Liver (tissue), 9 donors: ENCODE results near the gene TJP1. TPM values are rescaled to one million over a fixed set of nuclear protein-coding genes. Genes with fewer than 3 reads are reported as not detected.

Source experiments
- DNase-seq: peaks from one replicate; pipeline ENCODE4 v3.0.0-alpha.2; 2017; ENCODE audit warnings: low spot score
- H3K27ac ChIP-seq, 2 donors: one replicate each; pipeline ENCODE4 v1.7.0; 2013; ENCODE audit warnings: inconsistent platforms in 2 of 2, low read length in 2 of 2, control low read depth in 1 of 2, low read depth in 1 of 2, mild to moderate bottlenecking in 1 of 2
- H3K27me3 ChIP-seq, 4 donors: one replicate each; pipeline versions ENCODE4 v1.6.1 to v1.7.0; 2013; ENCODE audit warnings: low read length in 3 of 4, inconsistent platforms in 1 of 4, mild to moderate bottlenecking in 1 of 4, moderate library complexity in 1 of 4; ENCODE audit not compliant: control insufficient read depth in 4 of 4, insufficient read depth in 4 of 4
- H3K36me3 ChIP-seq, 4 donors: one replicate each; pipeline versions ENCODE4 v1.6.1 to v1.7.0; 2013; ENCODE audit warnings: low read length in 3 of 4, mild to moderate bottlenecking in 3 of 4, low read depth in 1 of 4, moderate library complexity in 1 of 4; ENCODE audit not compliant: control insufficient read depth in 4 of 4, insufficient read depth in 3 of 4
- H3K4me1 ChIP-seq, 4 donors: one replicate each; pipeline versions ENCODE4 v1.6.1 to v1.7.0; 2013; ENCODE audit warnings: low read length in 3 of 4, mild to moderate bottlenecking in 3 of 4, moderate library complexity in 1 of 4; ENCODE audit not compliant: control insufficient read depth in 4 of 4, insufficient read depth in 4 of 4
- H3K4me3 ChIP-seq, 3 donors: one replicate each; pipeline versions ENCODE4 v1.6.1 to v1.7.0; 2013; ENCODE audit warnings: low read length in 3 of 3, control low read depth in 1 of 3, low read depth in 1 of 3, mild to moderate bottlenecking in 1 of 3
- H3K9ac ChIP-seq, 2 donors: one replicate each; pipeline ENCODE4 v1.7.0; 2013; ENCODE audit warnings: low read length in 2 of 2, mild to moderate bottlenecking in 2 of 2, moderate library complexity in 2 of 2, control low read depth in 1 of 2, low read depth in 1 of 2
- H3K9me3 ChIP-seq, 4 donors: one replicate each; pipeline versions ENCODE4 v1.6.1 to v1.7.0; 2013; ENCODE audit warnings: low read length in 3 of 4; ENCODE audit not compliant: control insufficient read depth in 4 of 4
- CTCF ChIP-seq: fragments of 150-350 bp; IDR thresholded peaks from 2 replicates; pipeline ENCODE4 v1.5.1; 2017; ENCODE audit warnings: improper control_type of control experiment, low read depth, low read length; ENCODE audit not compliant: missing input control
- FOXA2 ChIP-seq: IDR thresholded peaks from 2 replicates; pipeline ENCODE4 v1.6.1; 2016; ENCODE audit warnings: antibody characterized with exemption
- GABPA ChIP-seq, 2 donors: IDR thresholded peaks in 1 of 2; conservative IDR thresholded peaks in 1 of 2; 2 replicates each; pipeline ENCODE4 v1.6.1; 2016; ENCODE audit warnings: antibody characterized with exemption in 2 of 2, mild to moderate bottlenecking in 1 of 2, moderate library complexity in 1 of 2
- HNF4A ChIP-seq, 2 donors: conservative IDR thresholded peaks; 2 replicates each; pipeline ENCODE4 v1.6.1; 2016; ENCODE audit warnings: antibody characterized with exemption in 2 of 2, mild to moderate bottlenecking in 2 of 2
- JUND ChIP-seq, 2 donors: IDR thresholded peaks; 2 replicates each; pipeline ENCODE4 v1.6.1; 2016; ENCODE audit warnings: antibody characterized with exemption in 2 of 2
- RXRA ChIP-seq, 2 donors: IDR thresholded peaks; 2 replicates each; pipeline ENCODE4 v1.6.1; 2017 to 2018; ENCODE audit warnings: antibody characterized with exemption in 2 of 2, mild to moderate bottlenecking in 1 of 2
- TAF1 ChIP-seq: conservative IDR thresholded peaks from 2 replicates; pipeline ENCODE4 v1.6.1; 2016; ENCODE audit warnings: antibody characterized with exemption, mild to moderate bottlenecking
- YY1 ChIP-seq: IDR thresholded peaks from 2 replicates; pipeline ENCODE4 v1.6.1; 2016; ENCODE audit warnings: antibody characterized with exemption, mild to moderate bottlenecking
- WGBS: extraction: QIAGEN DNeasy Blood & Tissue Kit; methylation state at CpG from one replicate; pipeline ENCODE4 v1.1.7; 2013; 5-methylcytosine and 5-hydroxymethylcytosine counted together
- polyA plus RNA-seq, 2 donors: library from polyadenylated mRNA; stranded (reverse) in 1 of 2; unstranded in 1 of 2; fragments of 200-250 nt in 1 of 2; fragments of >200 nt in 1 of 2; fragmentation: Nextera tagmentation in 1 of 2; extraction: Ambion mirVana in 1 of 2; gene quantifications; one replicate each; pipeline versions ENCODE4 v1.2.1 to v1.2.3, GENCODE V29; 2013 to 2015
- total RNA-seq, 2 donors: library from RNA; depleted of rRNA; stranded (reverse); fragments of >200 nt; gene quantifications; one replicate each; pipeline ENCODE4 v1.2.3, GENCODE V29; 2014
- TF ChIP-seq, protein P1 (sequence below): IDR thresholded peaks from 2 replicates; pipeline ENCODE4 v1.6.1; 2016; ENCODE audit warnings: antibody characterized with exemption, mild to moderate bottlenecking
- TF ChIP-seq, protein P2 (sequence below): IDR thresholded peaks from 2 replicates; pipeline ENCODE4 v1.6.1; 2016; ENCODE audit warnings: antibody characterized with exemption
- donor health status: healthy.
- donor health status: healthy.
- donor health status: healthy.
- donor health status: healthy.
- donor health status: healthy.

The TJP1 gene
- total and polyA plus RNA-seq, 4 donors = 12.6 to 40.4 (median 16.9) TPM

- no peak overlapping the region for H3K9ac ChIP-seq
- H3K36me3 ChIP-seq = no peaks in the 10 kb centered on the region
- H3K27ac ChIP-seq = no peak overlapping the region
- H3K27me3 ChIP-seq = no peaks in the 10 kb centered on the region
- no peak for TF ChIP-seq JUND (IDR thresholded peaks at IDR 0.05)
- TF ChIP-seq, protein P1, sequence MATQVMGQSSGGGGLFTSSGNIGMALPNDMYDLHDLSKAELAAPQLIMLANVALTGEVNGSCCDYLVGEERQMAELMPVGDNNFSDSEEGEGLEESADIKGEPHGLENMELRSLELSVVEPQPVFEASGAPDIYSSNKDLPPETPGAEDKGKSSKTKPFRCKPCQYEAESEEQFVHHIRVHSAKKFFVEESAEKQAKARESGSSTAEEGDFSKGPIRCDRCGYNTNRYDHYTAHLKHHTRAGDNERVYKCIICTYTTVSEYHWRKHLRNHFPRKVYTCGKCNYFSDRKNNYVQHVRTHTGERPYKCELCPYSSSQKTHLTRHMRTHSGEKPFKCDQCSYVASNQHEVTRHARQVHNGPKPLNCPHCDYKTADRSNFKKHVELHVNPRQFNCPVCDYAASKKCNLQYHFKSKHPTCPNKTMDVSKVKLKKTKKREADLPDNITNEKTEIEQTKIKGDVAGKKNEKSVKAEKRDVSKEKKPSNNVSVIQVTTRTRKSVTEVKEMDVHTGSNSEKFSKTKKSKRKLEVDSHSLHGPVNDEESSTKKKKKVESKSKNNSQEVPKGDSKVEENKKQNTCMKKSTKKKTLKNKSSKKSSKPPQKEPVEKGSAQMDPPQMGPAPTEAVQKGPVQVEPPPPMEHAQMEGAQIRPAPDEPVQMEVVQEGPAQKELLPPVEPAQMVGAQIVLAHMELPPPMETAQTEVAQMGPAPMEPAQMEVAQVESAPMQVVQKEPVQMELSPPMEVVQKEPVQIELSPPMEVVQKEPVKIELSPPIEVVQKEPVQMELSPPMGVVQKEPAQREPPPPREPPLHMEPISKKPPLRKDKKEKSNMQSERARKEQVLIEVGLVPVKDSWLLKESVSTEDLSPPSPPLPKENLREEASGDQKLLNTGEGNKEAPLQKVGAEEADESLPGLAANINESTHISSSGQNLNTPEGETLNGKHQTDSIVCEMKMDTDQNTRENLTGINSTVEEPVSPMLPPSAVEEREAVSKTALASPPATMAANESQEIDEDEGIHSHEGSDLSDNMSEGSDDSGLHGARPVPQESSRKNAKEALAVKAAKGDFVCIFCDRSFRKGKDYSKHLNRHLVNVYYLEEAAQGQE = no peak
- TF ChIP-seq, protein P2, sequence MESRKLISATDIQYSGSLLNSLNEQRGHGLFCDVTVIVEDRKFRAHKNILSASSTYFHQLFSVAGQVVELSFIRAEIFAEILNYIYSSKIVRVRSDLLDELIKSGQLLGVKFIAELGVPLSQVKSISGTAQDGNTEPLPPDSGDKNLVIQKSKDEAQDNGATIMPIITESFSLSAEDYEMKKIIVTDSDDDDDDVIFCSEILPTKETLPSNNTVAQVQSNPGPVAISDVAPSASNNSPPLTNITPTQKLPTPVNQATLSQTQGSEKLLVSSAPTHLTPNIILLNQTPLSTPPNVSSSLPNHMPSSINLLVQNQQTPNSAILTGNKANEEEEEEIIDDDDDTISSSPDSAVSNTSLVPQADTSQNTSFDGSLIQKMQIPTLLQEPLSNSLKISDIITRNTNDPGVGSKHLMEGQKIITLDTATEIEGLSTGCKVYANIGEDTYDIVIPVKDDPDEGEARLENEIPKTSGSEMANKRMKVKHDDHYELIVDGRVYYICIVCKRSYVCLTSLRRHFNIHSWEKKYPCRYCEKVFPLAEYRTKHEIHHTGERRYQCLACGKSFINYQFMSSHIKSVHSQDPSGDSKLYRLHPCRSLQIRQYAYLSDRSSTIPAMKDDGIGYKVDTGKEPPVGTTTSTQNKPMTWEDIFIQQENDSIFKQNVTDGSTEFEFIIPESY = no peak
- no peak for TF ChIP-seq FOXA2
- DNase-seq = no peak
- H3K4me3 ChIP-seq = no peak overlapping the region
- H3K4me1 ChIP-seq = peaks cover 3 to 23% (median 8%) of the 10 kb centered on the region in 4 donors
- H3K9me3 ChIP-seq = no peaks in the 10 kb centered on the region
- 92% methylated on average over 5 of the region's 5 CpGs for WGBS
These were observed 20.0 kb upstream of the TJP1 start for GRCh38 chr15:29842290-29842689.

DNA sequence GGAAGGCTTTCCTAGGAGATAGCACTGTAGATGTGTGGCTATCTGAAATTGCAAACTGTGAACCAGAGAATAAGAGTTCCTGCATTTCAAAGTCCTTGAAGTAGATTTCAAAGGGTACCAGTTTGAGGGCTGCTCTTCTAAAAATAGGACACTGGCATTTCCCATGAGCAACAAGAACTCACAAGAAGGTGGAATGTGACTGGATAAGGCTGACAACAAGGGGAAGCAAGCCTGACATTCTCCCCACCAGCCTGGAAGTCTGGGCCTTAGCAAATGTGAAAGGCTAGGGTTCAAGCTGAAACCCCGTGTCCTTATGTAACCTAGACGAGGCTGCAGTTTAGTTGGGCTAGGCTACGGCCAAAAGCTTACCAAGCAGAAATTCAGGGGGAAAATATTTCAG, 18.7 kb upstream of the TJP1 start:
- Histone ChIP-seq H3K4me1 (peaks cover 3 to 23% (median 8%) of the 10 kb centered on the region in 4 donors), H3K27ac (no peak overlapping the region), H3K27me3 (no peaks in the 10 kb centered on the region), H3K9ac (no peak overlapping the region), H3K9me3 (no peaks in the 10 kb centered on the region), H3K36me3 (no peaks in the 10 kb centered on the region), H3K4me3 (no peak overlapping the region)
- DNase-seq = no peak
- TF ChIP-seq, protein P2 = no peak
- peak in 1 of 2 donors; percentile 19 for TF ChIP-seq RXRA (IDR thresholded peaks at IDR 0.05)
- 43% methylated on average over 3 of the region's 3 CpGs for WGBS

GRCh38 chr15:29840054-29840453, 17.8 kb upstream of the TJP1 start:
- 49% methylated on average over 3 of the region's 3 CpGs for WGBS
- TF ChIP-seq JUND (IDR thresholded peaks at IDR 0.05) = peak in 1 of 2 donors; percentile 21
- TF ChIP-seq GABPA (IDR thresholded peaks at IDR 0.05 in 1 of 2, conservative IDR thresholded peaks at IDR 0.05 in 1 of 2) = no peak
- TF ChIP-seq YY1 = no peak
- peak; percentile 50 to 82 for TF ChIP-seq HNF4A (conservative IDR thresholded peaks at IDR 0.05)
- TF ChIP-seq CTCF = no peak
- TF ChIP-seq, protein P1 = peak; percentile 42
- TF ChIP-seq, protein P2 = no peak
- no peak for TF ChIP-seq TAF1

More at GRCh38 chr15:29840054-29840453, 17.8 kb upstream of the TJP1 start:
- no peaks in the 10 kb centered on the region for H3K9me3 ChIP-seq
- H3K9ac ChIP-seq = no peak overlapping the region
- no peak overlapping the region for H3K4me3 ChIP-seq
- no peaks in the 10 kb centered on the region for H3K27me3 ChIP-seq
- no peaks in the 10 kb centered on the region for H3K36me3 ChIP-seq
- H3K27ac ChIP-seq = no peak overlapping the region
- peaks cover 4 to 26% (median 8%) of the 10 kb centered on the region in 4 donors for H3K4me1 ChIP-seq
- no peak for DNase-seq
